Measurements from ENCODE around the gene SNUPN. TPM values are rescaled to one million over a fixed set of nuclear protein-coding genes. Genes with fewer than 3 reads are reported as not detected.

The SNUPN gene
- total and polyA plus RNA-seq, 2 of the 8 experiments (the other 6 are each of a cell fraction or from before 2014, with no cell fraction given): 13.3 to 28.2 TPM

DNA sequence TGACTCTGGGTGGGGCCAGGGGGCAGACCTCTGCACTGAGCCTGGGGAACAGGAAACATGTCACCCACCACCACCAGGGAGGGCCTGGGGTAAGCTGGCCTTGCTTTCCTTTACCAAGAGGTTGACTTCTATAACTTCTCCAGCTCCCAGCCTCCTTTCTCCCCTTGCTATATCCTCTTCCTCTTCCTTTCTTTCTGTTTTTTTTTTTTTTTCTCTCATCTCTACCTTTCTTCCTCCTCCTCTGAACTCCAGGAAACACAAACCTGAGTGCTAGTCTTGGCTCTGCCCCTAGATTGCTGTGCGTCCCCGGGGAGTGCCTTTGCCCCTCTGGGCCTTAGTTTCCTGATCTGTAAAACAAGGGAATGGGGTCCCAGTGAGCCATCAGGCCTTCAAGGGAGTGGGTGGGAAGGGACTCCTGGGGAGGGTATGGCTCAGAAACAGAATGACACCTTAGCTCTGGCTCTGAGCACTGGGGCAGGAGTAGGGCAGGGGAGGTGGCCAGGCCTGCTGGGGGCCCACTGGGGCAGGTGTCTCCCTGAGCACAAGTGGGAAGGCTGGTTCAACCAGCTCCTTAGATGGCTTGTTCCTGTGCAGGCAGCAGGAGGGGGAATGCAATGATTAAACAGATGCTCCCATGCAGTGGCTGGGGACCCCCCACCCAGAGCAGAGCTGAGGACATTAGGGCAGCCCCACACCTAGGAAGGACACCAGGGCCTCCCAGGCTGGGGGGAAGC lies 26.5 kb upstream of the SNUPN start:
- WGBS, 2 experiments (ENCODE audit: extremely low coverage in 1 of 2, insufficient coverage in 1 of 2, insufficient read length in 1 of 2, insufficient replicate concordance in 2 of 2, low coverage in 1 of 2, low lambda C conversion rate in 2 of 2, missing lambda C conversion rate in 1 of 2): 50% methylated on average over 2 of the region's 2 CpGs; no CpG with 5 or more reads in 1 of the 2 experiments
- H3K79me2 ChIP-seq (ENCODE audit: control insufficient read depth in 1 of 2, insufficient read depth in 2 of 2, low read length in 2 of 2): peaks cover 0 to 69% of the 10 kb centered on the region in 2 experiments; a peak in 3 of 4 replicates
- H3K23me2 ChIP-seq (ENCODE audit: low read depth, low read length): peaks cover 7% of the 10 kb centered on the region; the same call in 1 of the 2 replicates
- POLR2A ChIA-PET (ENCODE audit: partially characterized antibody): interaction anchor here (0.6 to 3.5 kb wide), 5 partner anchors 12 to 26 kb away, joined by 3 to 19 read pairs (median 3); partner anchors contain the start of genes IMP3 and SNUPN
- H4K91ac ChIP-seq (replicated peaks; ENCODE audit: insufficient read length, low read length): no peak overlapping the region
- no peak overlapping the region for H3K18ac ChIP-seq (ENCODE audit: extremely low read depth, low read length)
- H2AK5ac ChIP-seq (ENCODE audit: low read depth, low read length): no peak overlapping the region
- CTCF ChIA-PET (ENCODE audit: partially characterized antibody): interaction anchor here (1.0 to 2.3 kb wide), 8 partner anchors 9 to 701 kb away, joined by 3 to 11 read pairs (median 4); no protein-coding TSS in a partner anchor
- H3K27ac ChIP-seq (ENCODE audit: low read depth, low read length): no peak overlapping the region
- peaks cover 5 to 24% of the 10 kb centered on the region in 2 experiments for H4K20me1 ChIP-seq (replicated peaks in 1 of 2; ENCODE audit: control insufficient read depth in 1 of 2, insufficient read depth in 2 of 2, low read length in 2 of 2)
- H3K4me1 ChIP-seq (replicated peaks in 1 of 4; ENCODE audit: control insufficient read depth in 3 of 4, insufficient read depth in 4 of 4, low read length in 3 of 4): peaks cover 6 to 28% (median 19%) of the 10 kb centered on the region in 4 experiments
- no peak overlapping the region for H2BK20ac ChIP-seq (ENCODE audit: low read length)
- H2BK5ac ChIP-seq (ENCODE audit: low read depth, low read length): no peak overlapping the region
- no peak overlapping the region for H3K4me2 ChIP-seq (ENCODE audit: insufficient read depth in 1 of 2, low read depth in 2 of 2, low read length in 2 of 2)
- H3K23ac ChIP-seq (ENCODE audit: insufficient read length): no peak overlapping the region
- H3K9me3 ChIP-seq (ENCODE audit: insufficient read depth in 2 of 2, low read depth in 1 of 2, low read length in 1 of 2): no peaks in the 10 kb centered on the region
- H4K8ac ChIP-seq (ENCODE audit: extremely low read depth, insufficient read depth, low read length): no peak overlapping the region
- no peak overlapping the region for H2BK15ac ChIP-seq (ENCODE audit: low read length)
- no peak overlapping the region for H2AFZ ChIP-seq (ENCODE audit: low read length)
- H2BK120ac ChIP-seq (replicated peaks; ENCODE audit: low read depth, low read length): no peak overlapping the region
- DNase-seq (ENCODE audit: low read depth in 1 of 2, low spot score in 2 of 2) (no peak), FAIRE-seq (no peak)
- no peak overlapping the region for H3K14ac ChIP-seq (ENCODE audit: insufficient read length)
- peaks cover 0 to 14% (median 0%) of the 10 kb centered on the region in 4 experiments; a peak in 3 of 8 replicates for H3K36me3 ChIP-seq (ENCODE audit: control insufficient read depth in 2 of 4, insufficient read depth in 4 of 4, low read length in 3 of 4)
- no peak overlapping the region for H3K4ac ChIP-seq (replicated peaks; ENCODE audit: insufficient read length, low read depth, low read length)
- no peak overlapping the region; a peak in 1 of 8 replicates for H3K4me3 ChIP-seq (ENCODE audit: extremely low read depth in 1 of 4, insufficient read depth in 2 of 4, low read depth in 3 of 4, low read length in 4 of 4)
- H3K56ac ChIP-seq (replicated peaks; ENCODE audit: insufficient read length, low read depth, low read length): no peak overlapping the region
- H3K9ac ChIP-seq (replicated peaks in 1 of 4; ENCODE audit: extremely low read depth in 1 of 4, low read depth in 3 of 4, low read length in 3 of 4): no peak overlapping the region
- no peak overlapping the region for H2BK12ac ChIP-seq (ENCODE audit: low read depth, low read length)
- H3K79me1 ChIP-seq (ENCODE audit: low read depth, low read length): peaks cover 19% of the 10 kb centered on the region
- peaks cover 0 to under 1% (median under 1%) of the 10 kb centered on the region in 4 experiments; a peak in 3 of 7 replicates for H3K27me3 ChIP-seq (replicated peaks in 1 of 4; ENCODE audit: control insufficient read depth in 3 of 4, extremely low read depth in 1 of 4, insufficient read depth in 3 of 4, low read length in 3 of 4)
- H4K5ac ChIP-seq (ENCODE audit: insufficient read length, low read depth, low read length): no peak overlapping the region
- TF ChIP-seq POU5F1 (IDR thresholded peaks at IDR 0.05; ENCODE audit: low read depth, low read length) (no peak), JUND (IDR thresholded peaks at IDR 0.05; ENCODE audit: low read length) (no peak), TAF7 (optimal IDR thresholded peaks at IDR 0.05; ENCODE audit: borderline replicate concordance, low read depth, low read length) (no peak), TCF12 (IDR thresholded peaks at IDR 0.05; ENCODE audit: low read depth, low read length) (no peak), NANOG (IDR thresholded peaks at IDR 0.05; ENCODE audit: insufficient read depth, low read depth, low read length, poor library complexity, severe bottlenecking) (no peak), ZNF274 (IDR thresholded peaks at IDR 0.05; ENCODE audit: borderline replicate concordance, extremely low read depth, low read length) (no peak), SIN3A (conservative IDR thresholded peaks at IDR 0.05 in 1 of 2, IDR thresholded peaks at IDR 0.05 in 1 of 2; ENCODE audit: low read depth in 1 of 2, low read length in 2 of 2) (no peak), RNF2 (IDR thresholded peaks at IDR 0.05; ENCODE audit: borderline replicate concordance, low read depth, low read length, missing control alignments, poor library complexity, severe bottlenecking) (no peak), TAF1 (IDR thresholded peaks at IDR 0.05; ENCODE audit: low read depth, low read length) (no peak)
- TF ChIP-seq, protein P1, sequence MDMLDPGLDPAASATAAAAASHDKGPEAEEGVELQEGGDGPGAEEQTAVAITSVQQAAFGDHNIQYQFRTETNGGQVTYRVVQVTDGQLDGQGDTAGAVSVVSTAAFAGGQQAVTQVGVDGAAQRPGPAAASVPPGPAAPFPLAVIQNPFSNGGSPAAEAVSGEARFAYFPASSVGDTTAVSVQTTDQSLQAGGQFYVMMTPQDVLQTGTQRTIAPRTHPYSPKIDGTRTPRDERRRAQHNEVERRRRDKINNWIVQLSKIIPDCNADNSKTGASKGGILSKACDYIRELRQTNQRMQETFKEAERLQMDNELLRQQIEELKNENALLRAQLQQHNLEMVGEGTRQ (IDR thresholded peaks at IDR 0.05; ENCODE audit: low read length): no peak

Measured in H1 (cell line).